ENCODE results near the gene CPA4.
"Not testable (repeated sequence)": the region's sequence is repeated elsewhere in the genome, so short reads cannot be mapped to it uniquely, and the experiment has no call there.

The CPA4 gene

GRCh38 chr7:130292682-130293257 is at the start of gene CPA4:
Gene CPA4, plus strand, starts transcription at chr7:130293161. Its CDS starts 20 bp downstream, at chr7:130293181.
- TF ChIP-seq CTCF (conservative IDR thresholded peaks at IDR 0.05; ENCODE audit: low read depth, low read length): no peak

GRCh38 chr7:130243486-130243885 is 49.5 kb upstream of the CPA4 start:
- DNase-seq (ENCODE audit: low read depth); H3K4me3 ChIP-seq (ENCODE audit: low read length): not testable (repeated sequence)

More at GRCh38 chr7:130292682-130293257, at the start of gene CPA4:
- H3K4me3 ChIP-seq (ENCODE audit: low read length): no peak within 1 kb of the TSS
- DNase-seq (ENCODE audit: low read depth): peak; percentile 75

DNA sequence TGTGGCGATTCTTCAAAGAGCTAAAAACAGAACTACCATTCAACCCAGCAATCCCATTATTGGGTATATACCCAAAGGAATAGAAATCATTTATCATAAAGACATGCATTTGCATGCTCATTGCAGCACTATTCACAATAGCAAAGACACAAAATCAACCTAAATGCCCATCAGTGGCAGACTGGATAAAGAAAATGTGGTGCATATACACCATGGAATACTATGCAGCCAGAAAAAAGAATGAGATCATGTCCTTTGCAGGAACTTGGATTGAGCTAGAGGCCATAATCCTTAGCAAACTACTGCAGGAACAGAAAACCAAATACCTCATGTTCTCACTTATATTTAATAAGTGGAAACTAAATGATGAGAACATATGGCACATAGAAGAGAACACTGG is 46.5 kb upstream of the CPA4 start:
- H3K4me3 ChIP-seq (ENCODE audit: low read length); DNase-seq (ENCODE audit: low read depth): not testable (repeated sequence)

- DNase-seq (ENCODE audit: low read depth); H3K4me3 ChIP-seq (ENCODE audit: low read length): not testable (repeated sequence)
These were observed 44.1 kb upstream of the CPA4 start for GRCh38 chr7:130248842-130249241.

GRCh38 chr7:130249626-130250025 is 43.3 kb upstream of the CPA4 start:
- DNase-seq (ENCODE audit: low read depth); H3K4me3 ChIP-seq (ENCODE audit: low read length): not testable (repeated sequence)

GRCh38 chr7:130254555-130254954 is 38.4 kb upstream of the CPA4 start:
- no peak for TF ChIP-seq CTCF (conservative IDR thresholded peaks at IDR 0.05; ENCODE audit: low read depth, low read length)
- DNase-seq (ENCODE audit: low read depth): no peak
- no peak overlapping the region for H3K4me3 ChIP-seq (ENCODE audit: low read length)

- DNase-seq (ENCODE audit: low read depth): no peak
- no peak overlapping the region for H3K4me3 ChIP-seq (ENCODE audit: low read length)
- no peak for TF ChIP-seq CTCF (conservative IDR thresholded peaks at IDR 0.05; ENCODE audit: low read depth, low read length)
These were observed 36.3 kb upstream of the CPA4 start for GRCh38 chr7:130256704-130257103.

- DNase-seq (ENCODE audit: low read depth): no peak
- H3K4me3 ChIP-seq (ENCODE audit: low read length): no peak overlapping the region
- TF ChIP-seq CTCF (conservative IDR thresholded peaks at IDR 0.05; ENCODE audit: low read depth, low read length): no peak
These were observed 34.4 kb upstream of the CPA4 start for GRCh38 chr7:130258494-130259078.

DNA sequence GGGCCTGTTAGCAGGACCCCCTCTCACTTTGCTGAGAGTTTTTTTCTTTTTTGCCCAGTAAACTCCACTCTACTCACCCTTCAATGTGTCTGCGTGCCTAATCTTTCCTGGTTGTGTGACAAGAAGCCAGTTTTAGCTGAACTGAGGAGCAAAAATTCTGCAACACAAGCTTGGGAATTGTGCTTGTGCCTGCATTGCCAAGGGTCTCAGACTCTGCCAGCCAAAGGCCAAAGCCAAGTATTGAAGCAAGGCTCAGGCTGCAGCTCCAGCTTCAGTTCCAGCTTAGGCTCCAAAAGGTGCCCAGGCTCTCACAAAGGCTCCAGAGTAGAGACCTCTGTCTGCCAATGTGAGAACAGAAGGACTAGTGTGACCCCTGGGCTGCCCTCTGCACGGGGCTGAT is 30.5 kb upstream of the CPA4 start:
- H3K4me3 ChIP-seq (ENCODE audit: low read length): no peak overlapping the region
- no peak for TF ChIP-seq CTCF (conservative IDR thresholded peaks at IDR 0.05; ENCODE audit: low read depth, low read length)
- no peak for DNase-seq (ENCODE audit: low read depth)

Data from retinal pigment epithelial cell (primary cell).